GM23338 (cell line): ENCODE measurements around the gene CCDC149.

ENCODE experiments used
- EZH2 ChIP-seq: fragments of 200-600 bp; sonication (generic); IDR thresholded peaks from one replicate; pipeline ENCODE4 v1.8.0; 2017; ENCODE audit warnings: antibody characterized with exemption, mild to moderate bottlenecking, low read depth; ENCODE audit not compliant: unreplicated experiment
- EZH2phosphoT487 ChIP-seq: fragments of 200-600 bp; sonication (generic); IDR thresholded peaks from one replicate; pipeline ENCODE4 v1.8.1; 2018; ENCODE audit warnings: antibody characterized with exemption; ENCODE audit not compliant: unreplicated experiment
- POLR2AphosphoS5 ChIP-seq: IDR thresholded peaks from 2 replicates; pipeline ENCODE4 v1.6.1; 2016; ENCODE audit warnings: antibody characterized with exemption, low read depth
- ZNF114 ChIP-seq: fragments of 250-450 bp; sonication (Bioruptor Pico); IDR thresholded peaks from 2 replicates; pipeline ENCODE4 v1.5.0; 2020; ENCODE audit warnings: mild to moderate bottlenecking, moderate library complexity
- TF ChIP-seq, protein P1 (sequence below), 2 experiments: fragments of 200-600 bp in 1 of 2; sonication (generic) in 1 of 2; conservative IDR thresholded peaks; 2 replicates each; pipeline versions ENCODE4 v1.5.1 to v1.6.1; 2016 to 2017; ENCODE audit warnings: antibody characterized with exemption in 2 of 2, low read depth in 2 of 2, mild to moderate bottlenecking in 2 of 2, moderate library complexity in 1 of 2
- TF ChIP-seq, protein P2 (sequence below): IDR thresholded peaks from 2 replicates; pipeline ENCODE4 v1.6.1; 2016; ENCODE audit warnings: antibody characterized with exemption

DNA sequence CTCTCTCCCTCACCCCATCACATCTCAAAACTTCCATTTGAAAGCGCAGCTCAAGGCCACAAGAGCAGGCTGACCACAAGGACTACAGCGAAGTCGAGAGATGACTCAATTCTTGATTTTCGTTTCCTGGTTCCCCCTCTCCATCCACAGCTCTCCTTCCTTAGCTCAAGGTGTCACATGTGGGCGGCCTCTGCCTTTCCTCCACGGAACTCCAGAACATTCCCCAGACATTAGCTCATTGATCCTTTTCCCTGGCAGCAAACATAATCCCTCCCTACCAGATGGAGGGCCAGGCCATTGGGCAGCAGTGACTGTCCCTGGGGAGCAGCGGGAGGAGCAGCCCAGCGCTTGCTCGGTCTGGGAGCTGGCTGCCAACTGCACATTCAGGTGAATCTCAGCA is 56.3 kb downstream of the CCDC149 start:
- TF ChIP-seq EZH2 (no peak), ZNF114 (CRISPR knock-in tag) (no peak), POLR2AphosphoS5 (no peak), EZH2phosphoT487 (no peak)
- TF ChIP-seq, protein P1, sequence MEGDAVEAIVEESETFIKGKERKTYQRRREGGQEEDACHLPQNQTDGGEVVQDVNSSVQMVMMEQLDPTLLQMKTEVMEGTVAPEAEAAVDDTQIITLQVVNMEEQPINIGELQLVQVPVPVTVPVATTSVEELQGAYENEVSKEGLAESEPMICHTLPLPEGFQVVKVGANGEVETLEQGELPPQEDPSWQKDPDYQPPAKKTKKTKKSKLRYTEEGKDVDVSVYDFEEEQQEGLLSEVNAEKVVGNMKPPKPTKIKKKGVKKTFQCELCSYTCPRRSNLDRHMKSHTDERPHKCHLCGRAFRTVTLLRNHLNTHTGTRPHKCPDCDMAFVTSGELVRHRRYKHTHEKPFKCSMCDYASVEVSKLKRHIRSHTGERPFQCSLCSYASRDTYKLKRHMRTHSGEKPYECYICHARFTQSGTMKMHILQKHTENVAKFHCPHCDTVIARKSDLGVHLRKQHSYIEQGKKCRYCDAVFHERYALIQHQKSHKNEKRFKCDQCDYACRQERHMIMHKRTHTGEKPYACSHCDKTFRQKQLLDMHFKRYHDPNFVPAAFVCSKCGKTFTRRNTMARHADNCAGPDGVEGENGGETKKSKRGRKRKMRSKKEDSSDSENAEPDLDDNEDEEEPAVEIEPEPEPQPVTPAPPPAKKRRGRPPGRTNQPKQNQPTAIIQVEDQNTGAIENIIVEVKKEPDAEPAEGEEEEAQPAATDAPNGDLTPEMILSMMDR (conservative IDR thresholded peaks at IDR 0.05; ENCODE audit: low read depth in 2 of 2), result no peak
- TF ChIP-seq, protein P2, sequence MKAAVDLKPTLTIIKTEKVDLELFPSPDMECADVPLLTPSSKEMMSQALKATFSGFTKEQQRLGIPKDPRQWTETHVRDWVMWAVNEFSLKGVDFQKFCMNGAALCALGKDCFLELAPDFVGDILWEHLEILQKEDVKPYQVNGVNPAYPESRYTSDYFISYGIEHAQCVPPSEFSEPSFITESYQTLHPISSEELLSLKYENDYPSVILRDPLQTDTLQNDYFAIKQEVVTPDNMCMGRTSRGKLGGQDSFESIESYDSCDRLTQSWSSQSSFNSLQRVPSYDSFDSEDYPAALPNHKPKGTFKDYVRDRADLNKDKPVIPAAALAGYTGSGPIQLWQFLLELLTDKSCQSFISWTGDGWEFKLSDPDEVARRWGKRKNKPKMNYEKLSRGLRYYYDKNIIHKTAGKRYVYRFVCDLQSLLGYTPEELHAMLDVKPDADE, result no peak
